Kasumi-1 (cell line): Measurements from ENCODE around the gene ABCC1.
"Not testable (repeated sequence)": the region's sequence is repeated elsewhere in the genome, so short reads cannot be mapped to it uniquely, and the experiment has no call there.

ENCODE experiments used
- DNase-seq, 2 experiments: peaks; one replicate each; lab custom pipeline; 2025; lab: John Stamatoyannopoulos, UW

ABCC1 gene

DNA sequence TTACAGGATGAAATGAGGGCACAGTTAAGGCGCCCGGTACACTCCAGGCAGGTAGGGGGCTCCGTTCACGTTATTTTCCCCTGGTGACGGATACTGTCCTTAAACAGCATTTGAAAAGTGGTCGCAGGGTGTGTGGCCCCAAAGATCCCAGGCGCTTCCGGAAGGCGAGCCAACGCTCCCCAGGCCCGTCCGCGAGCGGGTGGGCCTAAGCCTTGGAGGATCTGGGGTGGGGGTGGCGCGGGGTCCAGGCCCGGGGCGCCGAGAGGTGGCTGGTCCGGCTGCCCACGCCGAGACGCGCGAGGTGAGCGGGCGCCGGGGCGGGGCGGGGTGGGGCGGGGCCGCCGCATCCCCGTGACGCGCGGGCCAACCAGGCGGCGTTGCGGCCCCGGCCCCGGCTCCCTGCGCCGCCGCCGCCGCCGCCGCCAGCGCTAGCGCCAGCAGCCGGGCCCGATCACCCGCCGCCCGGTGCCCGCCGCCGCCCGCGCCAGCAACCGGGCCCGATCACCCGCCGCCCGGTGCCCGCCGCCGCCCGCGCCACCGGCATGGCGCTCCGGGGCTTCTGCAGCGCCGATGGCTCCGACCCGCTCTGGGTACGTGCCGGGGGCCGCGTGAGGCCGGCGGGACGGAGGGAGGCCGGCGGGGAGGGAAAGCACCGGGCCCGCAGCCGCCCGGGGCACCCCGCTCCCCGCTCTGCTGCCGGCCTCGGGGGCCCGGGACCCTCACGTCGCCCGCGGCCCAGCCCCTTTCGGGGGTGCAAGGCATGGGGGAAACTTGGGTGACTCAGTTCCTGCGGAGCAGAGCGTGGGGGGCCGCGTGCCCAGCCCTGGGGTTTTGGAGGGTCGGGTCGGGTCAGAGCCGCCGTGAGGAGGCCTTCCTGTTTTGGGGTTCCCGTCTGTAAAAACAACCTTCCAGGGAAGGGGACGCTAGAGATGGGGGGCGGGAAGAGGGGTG, at the start of gene ABCC1:
Gene ABCC1 (plus strand): TSS at position 407 of the 951 bp plus-strand sequence. CDS start 136 bp downstream, at position 543.
- peak in 1 of 2 experiments; percentile 6 for DNase-seq

DNA sequence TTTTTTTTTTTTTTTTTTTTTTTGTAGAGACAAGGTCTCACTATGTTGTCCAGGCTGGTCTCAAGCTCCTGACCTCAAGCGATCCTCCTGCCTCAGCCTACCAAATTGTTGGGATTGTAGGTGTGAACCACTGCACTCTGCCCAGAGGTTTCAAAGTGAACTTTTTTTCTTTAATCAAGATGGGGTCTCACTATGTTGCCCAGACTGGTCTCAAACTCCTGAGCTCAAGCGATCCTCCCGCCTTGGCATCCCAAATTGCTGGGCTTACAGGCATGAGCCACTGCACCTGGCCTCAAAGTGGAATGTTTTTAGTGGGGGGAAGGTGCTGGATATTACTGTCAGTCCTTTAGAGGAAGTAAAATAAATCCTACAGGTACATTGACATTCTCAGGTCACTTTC, 49.1 kb upstream of the ABCC1 start:
- DNase-seq: no peak

DNA sequence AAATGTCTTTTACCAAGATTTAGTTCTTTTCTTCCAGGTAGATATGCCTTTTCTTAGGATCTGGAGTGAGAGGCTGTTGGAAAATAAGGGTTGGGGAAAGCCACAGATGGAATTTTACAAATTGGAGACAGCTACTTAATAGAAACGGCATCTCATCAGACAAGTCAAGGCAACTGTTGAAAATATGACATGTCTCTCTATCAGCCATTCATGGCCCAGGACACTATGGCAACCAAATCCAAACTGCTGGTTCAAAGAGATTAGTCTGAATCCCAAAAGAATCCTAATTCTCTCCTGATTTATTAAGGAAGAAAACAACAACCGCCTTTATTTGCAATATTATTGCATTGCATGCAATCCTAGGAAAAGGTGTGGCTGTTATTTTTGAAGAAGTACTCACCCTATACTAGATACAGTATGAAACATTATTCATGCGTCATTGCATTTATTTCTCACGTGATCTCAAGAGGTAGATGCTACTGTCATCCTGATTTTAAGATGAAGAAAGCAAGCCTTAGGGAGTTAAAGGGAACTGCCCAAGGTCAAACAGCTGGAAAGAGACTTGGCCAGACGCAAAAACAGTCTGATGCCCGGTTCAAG, 48.4 kb upstream of the ABCC1 start:
- no peak for DNase-seq

DNA sequence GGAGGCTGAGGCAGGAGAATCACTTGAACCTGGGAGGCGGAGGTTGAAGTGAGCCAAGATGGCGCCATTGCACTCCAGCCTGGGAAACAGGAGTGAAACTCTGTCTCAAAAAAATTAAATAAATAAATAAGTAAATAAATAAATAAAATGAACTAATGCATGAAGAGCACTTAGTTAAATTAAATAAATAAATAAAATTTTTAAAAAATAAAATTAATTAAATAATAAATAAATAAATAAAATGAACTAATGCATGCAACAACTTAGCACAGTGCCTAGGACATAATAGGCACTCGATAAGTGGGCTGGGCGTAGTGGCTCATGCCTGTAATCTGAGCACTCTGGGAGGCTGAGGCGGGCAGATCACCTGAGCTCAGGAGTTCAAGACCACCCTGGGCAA, 45.5 kb upstream of the ABCC1 start:
- DNase-seq: no peak

DNA sequence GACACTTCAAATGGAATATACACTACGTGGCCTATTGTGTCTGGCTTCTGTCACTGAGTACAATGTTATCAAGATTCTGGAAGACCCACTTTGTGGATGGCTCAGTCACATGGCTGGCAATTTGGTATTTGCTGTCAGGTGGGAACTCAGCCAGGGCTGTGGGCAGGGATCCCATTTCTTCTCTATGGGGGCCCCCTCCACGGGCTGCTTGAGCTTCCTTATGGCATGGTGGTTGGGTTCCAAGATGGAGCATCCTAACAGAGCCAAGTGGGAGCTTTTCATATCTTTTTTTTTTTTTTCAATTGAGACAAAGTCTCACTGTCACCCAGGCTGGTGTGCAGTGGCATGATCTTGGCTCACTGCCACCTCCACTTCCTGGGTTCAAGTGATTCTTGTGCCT, 43.0 kb upstream of the ABCC1 start:
- no peak for DNase-seq

DNA sequence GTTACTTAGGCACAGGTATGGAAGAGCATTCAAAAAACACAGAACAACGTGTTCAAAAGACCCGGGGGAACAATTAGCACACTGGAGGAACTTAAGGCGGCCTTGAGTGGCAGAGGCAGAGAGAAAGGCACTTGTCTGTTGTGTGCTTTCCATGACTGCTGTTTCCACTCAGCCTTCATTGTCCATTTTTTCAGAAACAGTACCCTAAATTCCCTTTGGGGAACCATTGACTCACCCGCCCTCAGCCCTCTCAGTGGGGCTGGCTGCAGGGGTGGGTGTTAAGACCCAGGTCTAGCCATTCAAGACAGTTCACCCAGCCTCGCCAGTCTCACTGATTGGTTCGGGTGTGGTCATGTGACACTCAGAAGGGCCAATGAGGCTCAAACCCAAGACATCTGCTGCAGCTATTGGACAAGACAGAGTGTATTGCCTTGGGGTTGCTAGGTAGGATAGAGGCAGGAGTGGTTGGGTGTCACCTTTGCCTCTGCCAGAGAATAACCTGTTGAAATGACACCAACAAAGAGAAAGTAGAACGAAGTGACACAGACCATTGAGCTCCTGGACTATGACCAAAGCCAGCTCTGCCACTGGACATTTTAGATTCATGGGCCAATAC, 41.4 kb upstream of the ABCC1 start:
- peak in 1 of 2 experiments; percentile 0 for DNase-seq

DNA sequence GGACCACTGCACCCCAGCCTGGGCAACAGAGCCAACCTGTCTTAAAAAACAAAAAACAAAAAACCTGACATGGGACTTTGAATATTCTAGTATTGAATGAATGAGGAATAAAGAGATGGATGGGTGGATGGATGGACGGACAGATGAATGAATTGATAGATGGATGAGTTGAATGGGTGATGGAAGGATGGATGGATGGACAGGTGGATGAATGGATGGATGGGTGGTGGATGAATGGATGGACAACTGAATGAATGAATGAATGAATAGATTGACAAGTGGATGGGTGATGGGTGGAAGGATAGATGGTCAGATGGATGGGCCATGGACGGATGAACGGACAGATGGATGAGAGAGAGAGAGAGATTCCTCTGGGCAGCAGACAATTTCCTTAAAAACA, 38.2 kb upstream of the ABCC1 start:
- no peak for DNase-seq

DNA sequence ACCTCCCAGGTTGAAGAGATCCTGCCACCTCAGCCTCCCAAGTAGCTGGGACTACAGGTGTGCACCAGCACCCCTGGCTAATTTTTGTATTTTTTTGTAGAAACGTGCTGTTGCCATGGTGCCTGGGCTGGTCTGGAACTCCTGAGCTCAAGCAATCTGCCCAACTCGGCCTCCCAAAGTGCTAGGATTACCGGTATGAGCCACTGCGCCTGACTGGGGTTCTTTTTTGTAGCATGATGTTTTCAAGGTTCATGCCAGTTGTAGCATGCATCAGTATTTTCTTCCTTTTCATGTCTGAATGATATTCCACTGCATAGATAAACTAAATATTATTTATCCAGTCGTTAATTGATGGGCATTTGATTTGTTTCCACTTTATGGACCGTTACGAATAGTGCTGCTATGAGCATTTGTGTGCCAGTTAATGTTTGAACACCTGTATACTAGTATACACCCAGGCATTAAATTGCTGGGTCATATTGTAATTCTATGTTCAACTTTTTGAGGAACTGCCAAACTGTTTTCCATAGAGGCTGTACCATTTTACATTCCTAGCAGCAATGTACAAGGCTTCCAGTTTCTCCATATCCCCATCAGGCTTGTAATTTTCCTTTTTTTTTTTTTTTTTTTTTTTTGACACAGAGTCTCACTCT, 36.2 kb upstream of the ABCC1 start:
- DNase-seq: no peak

DNA sequence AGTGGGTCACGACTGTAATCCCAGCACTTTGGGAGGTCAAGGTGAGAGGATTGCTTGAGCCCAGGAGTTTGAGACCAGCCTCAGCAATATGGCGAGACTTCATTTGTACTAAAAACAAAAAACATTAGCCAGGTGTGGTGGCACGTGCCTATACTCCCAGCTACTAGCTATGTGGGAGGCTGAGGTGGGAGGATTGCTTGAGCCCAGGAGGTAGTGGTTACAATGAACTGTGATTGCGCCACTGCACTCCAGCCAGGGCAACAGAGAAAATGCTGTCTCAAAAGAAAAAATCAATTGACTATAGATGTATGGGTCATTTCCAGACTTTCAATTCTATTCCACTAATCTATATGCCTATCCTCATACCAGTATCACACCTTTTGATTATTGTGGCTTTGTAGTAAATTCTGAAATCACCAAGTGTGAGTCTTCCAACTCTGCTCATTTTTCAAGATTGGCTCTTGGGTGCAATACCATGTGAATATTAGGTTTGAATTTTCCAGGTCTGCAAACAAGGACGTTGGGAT, 33.8 kb upstream of the ABCC1 start:
- DNase-seq: no peak

DNA sequence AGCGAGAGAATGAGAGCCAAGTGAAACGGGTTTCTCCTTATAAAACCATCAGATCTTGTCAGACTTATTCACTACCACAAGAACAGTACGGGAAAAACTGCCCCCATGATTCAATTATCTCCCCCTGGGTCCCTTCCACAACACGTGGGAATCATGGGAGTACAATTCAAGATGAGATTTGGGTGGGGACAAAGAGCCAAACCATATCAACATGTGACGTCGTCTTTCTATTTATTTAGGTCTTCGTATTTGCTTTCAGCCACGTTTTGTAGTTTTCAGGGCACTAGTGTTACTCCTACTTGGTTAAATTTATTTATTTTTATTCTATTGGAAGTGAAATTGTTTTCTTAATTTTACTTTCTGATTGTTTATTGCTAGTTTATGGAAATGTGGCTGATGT, 33.1 kb upstream of the ABCC1 start:
- no peak for DNase-seq

DNA sequence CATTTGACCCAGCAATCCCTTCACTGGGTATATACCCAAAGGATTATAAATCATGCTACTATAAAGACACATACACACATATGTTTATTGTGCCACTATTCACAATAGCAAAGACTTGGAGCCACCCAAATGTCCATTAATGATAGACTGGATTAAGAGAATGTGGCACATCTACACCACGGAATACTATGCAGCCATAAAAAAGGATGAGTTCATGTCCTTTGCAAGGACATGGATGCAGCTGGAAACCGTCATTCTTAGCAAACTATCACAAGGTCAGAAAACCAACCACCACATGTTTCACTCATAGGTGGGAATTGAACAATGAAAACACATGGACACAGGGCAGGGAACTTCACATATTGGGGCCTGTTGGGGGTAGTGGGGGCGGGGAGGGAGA, 31.1 kb upstream of the ABCC1 start:
- DNase-seq: not testable (repeated sequence)

DNA sequence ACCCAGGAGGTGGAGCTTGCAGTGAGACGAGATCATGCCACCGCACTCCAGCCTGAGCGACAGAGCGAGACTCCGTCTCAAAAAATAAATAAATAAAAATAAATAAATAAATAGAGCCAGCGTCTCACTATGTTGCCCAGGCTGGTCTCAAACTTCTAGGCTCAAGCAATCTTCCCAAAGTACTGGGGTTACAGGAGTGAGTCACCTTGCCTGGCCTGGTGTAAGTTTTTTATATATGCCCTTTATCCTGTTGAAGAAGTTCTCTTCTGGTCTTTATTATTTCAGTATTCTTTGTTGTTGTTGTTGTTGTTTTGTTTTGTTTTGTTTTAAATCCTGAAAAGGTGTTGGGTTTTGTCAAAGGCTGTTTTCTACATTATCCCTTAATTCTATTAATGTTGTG, 30.1 kb upstream of the ABCC1 start:
- DNase-seq: no peak

DNA sequence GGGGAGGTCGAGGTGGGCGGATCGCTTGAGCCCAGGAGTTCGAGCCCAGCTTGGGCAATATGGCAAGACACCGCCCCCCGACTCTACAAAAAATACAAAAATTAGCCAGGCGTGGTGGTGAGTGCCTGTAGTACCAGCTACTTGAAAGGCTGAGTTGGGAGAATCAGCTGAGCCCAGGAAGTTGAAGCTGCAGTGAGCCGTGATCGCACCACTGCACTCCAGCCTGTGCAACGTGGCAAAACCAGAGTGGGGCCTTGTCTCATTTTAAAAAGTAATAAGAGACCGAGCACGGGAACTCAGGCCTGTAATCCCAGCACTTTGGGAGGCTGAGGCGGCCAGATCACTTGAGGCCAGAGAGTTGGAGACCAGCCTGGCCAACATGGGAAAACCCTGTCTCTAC, 24.4 kb upstream of the ABCC1 start:
- DNase-seq: no peak

DNA sequence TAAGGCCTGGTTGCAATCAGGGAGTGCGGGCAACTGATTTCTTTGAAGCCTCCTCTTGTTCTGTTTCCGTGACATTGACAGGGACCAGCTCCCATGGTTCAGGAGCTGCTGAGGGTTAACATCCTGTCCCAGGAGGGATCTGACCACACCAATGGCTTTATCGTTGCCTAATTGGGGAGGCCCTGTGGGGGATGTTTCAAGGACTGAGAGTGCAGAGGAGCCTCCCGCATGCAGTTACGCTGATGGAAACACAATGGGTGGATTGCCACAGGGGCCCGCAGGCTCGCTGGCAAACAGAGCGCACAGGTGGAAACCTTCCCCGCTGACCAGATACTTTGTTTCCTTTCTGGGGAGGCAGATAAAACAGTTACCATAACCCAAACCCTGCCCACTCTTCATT, 23.8 kb upstream of the ABCC1 start:
- DNase-seq: no peak

DNA sequence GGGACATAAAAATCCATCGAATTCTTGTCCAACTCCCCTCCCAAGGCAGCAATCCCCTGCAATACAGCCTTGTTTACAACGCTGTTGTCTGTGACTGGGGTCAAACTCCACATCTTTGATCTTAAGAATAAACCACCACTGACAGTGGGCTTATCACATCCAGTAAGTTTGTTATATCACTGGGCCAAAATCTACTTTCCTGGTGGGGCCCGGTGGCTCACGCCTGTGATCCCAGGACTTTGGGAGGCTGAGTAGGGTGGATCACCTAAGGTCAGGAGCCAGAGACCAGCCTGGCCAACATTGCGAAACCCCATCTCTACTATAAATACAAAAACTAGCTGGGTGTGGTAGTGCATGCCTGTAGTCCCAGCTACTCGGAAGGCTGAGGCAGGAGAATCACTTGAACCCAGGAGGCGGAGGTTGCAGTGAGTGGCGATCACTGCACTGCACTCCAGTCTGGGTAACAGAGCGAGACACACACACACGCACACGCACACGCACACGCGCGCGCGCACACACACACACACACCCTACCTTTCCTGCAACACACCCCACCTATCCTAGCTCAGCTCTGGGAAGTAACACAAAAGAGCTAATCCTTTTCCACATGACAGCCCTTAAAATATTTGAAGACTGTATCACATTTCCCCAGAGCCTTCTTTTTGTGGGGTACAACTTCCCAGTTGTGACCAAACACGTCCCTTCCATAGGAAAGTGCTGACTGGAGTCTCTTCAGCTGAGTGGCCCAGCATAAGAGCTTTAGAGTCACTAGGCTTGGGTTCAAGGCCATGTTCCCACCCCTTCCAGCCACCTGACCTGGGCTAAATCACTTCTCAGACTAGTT, 20.9 kb upstream of the ABCC1 start:
- no peak for DNase-seq

DNA sequence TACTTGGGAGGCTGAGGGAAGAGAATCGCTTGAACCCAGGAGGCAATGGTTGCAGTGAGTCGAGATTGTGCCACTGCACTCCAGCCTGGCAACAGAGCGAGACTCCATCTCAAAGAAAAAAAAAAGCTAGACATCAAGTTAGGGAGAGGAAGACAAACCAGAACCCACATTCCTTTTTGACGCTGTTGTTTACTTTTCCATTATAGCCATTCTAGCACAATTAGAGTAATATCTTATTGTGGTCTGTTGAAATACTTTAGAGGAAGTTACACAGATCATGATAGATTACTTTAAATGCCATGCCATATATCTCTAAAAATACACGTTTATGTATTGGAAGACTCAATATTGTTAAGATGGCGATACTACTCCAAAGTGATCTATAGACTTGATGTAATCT, 16.5 kb upstream of the ABCC1 start:
- no peak for DNase-seq

DNA sequence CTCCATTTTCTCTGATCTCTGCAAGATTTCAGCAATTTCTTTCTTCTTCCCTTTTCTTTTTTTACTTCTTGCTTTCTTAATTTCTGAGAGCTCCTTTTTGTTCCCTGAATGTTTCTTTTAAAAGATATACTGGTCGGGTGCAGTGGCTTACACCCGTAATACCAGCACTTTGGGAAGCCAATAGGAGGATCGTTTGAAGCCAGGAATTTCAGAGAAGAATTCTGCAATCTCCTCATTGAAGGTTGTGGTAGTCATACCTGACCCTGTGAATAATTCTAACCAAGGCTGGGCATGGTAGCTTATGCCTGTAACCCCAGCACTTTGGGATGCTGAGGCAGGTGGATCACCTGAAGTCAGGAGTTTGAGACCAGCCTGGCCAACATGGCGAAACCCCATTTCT, 15.6 kb upstream of the ABCC1 start:
- DNase-seq: no peak

DNA sequence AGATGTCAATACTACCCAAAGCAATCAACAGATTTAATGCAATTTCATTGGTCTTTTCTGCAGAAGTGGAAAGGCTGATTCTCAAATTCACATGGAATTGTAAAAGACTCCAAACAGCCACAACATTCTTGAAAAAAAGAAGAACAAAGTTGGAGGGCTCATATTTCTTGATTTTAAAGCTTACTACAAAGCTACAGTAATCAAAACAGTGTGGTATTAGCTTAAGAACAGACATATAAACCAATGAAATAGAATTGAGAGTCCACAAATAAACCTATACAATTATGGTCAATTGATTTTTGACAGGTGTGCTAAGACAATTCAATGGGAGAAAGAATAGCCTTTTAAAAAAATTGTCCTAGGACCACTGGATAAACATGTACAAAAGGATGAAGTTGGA, 14.4 kb upstream of the ABCC1 start:
- no peak for DNase-seq

DNA sequence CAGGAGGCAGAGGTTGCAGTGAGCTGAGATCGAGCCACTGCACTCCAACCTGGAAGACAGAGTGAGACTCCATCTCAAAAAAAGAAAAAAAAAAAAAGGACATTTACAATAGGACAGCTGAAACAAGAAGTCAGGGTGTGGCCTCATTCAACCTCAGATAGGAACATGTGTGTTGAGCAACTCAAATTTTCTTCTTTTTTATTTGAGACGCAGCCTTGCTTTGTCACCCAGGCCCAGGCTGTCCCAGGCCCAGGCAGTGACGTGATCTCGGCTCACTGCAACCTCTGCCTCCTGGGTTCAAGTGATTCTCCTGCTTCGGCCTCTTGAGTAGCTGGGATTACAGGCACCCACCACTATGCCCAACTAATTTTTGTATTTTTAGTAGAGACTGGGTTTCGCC, 12.6 kb upstream of the ABCC1 start:
- not testable (repeated sequence) for DNase-seq

DNA sequence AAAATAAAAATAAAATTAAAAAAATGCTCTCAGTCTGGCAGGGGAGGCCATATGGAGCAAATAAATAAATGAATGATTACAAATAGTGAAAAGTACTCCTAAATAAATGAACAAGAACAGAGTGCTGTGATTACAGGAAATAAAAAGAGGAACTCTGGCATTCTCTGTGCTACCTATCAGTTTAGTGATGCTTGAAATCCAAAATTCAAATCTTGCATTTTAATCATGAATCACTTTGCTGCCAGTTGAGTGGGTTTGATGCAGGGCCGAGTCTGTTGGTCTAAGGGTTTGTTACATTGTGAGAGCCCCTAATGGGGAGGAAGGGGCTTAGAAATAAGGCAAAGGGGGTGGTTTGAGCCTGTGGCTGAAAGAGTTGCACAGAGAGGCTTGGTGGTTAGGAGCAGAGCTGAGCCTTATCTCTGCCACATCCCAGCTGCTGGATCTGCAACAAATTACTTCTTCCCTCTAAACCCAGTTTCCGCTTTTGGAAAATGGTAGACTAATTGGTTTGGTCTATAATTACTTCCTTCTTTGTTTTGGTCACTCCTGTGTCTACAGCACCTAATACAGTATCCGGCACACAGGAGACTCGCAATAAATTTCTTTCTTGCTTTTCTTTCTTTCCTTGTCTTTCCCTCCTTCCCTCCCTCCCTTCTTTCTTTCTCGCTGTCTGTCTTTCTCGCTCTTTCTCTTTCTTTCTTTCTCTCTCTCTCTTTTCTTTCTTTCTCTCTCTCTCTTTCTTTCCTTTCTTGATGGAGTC, 6.3 kb upstream of the ABCC1 start:
- DNase-seq: peak; percentile 33 to 34
